Measurements from ENCODE around the gene ETFB. TPM values are rescaled to one million over a fixed set of nuclear protein-coding genes. Genes with fewer than 3 reads are reported as not detected.

ETFB gene
- polyA plus RNA-seq, 4 donors: 110 to 172 (median 124) TPM

GRCh38 chr19:51331193-51331592 is 35.0 kb downstream of the ETFB start:
- no peak for DNase-seq (ENCODE audit: low read depth in 4 of 4, low spot score in 3 of 4)

- no peak for DNase-seq (ENCODE audit: low read depth in 4 of 4, low spot score in 3 of 4)
These were observed 35.8 kb downstream of the ETFB start for GRCh38 chr19:51330366-51330765.

GRCh38 chr19:51329411-51329810 is 36.8 kb downstream of the ETFB start:
- no peak for DNase-seq (ENCODE audit: low read depth in 4 of 4, low spot score in 3 of 4)

- peak in 2 of 4 donors; percentile 24 to 36 for DNase-seq (ENCODE audit: low read depth in 4 of 4, low spot score in 3 of 4)
These were observed 38.9 kb downstream of the ETFB start for GRCh38 chr19:51327066-51328001.

GRCh38 chr19:51326216-51327065 is 39.7 kb downstream of the ETFB start:
- DNase-seq (ENCODE audit: low read depth in 4 of 4, low spot score in 3 of 4): no peak

- DNase-seq (ENCODE audit: low read depth in 4 of 4, low spot score in 3 of 4): no peak
These were observed 40.8 kb downstream of the ETFB start for GRCh38 chr19:51325161-51325976.

- DNase-seq (ENCODE audit: low read depth in 4 of 4, low spot score in 3 of 4): no peak
These were observed 42.1 kb downstream of the ETFB start for GRCh38 chr19:51324167-51324481.

GRCh38 chr19:51323481-51324166 is 42.6 kb downstream of the ETFB start:
- DNase-seq (ENCODE audit: low read depth in 4 of 4, low spot score in 3 of 4): no peak

GRCh38 chr19:51321799-51322198 is 44.4 kb downstream of the ETFB start:
- DNase-seq (ENCODE audit: low read depth in 4 of 4, low spot score in 3 of 4): no peak

- peak in 2 of 4 donors; percentile 18 to 37 for DNase-seq (ENCODE audit: low read depth in 4 of 4, low spot score in 3 of 4)
These were observed 45.9 kb downstream of the ETFB start for GRCh38 chr19:51320280-51320657.

- no peak for DNase-seq (ENCODE audit: low read depth in 4 of 4, low spot score in 3 of 4)
These were observed 46.4 kb downstream of the ETFB start for GRCh38 chr19:51319649-51320279.

- no peak for DNase-seq (ENCODE audit: low read depth in 4 of 4, low spot score in 3 of 4)
These were observed 47.2 kb downstream of the ETFB start for GRCh38 chr19:51318687-51319648.

- no peak for DNase-seq (ENCODE audit: low read depth in 4 of 4, low spot score in 3 of 4)
These were observed 48.2 kb downstream of the ETFB start for GRCh38 chr19:51317968-51318367.

- DNase-seq (ENCODE audit: low read depth in 4 of 4, low spot score in 3 of 4): no peak
These were observed 48.8 kb downstream of the ETFB start for GRCh38 chr19:51317376-51317775.

GRCh38 chr19:51316688-51317087 is 49.5 kb downstream of the ETFB start:
- no peak for DNase-seq (ENCODE audit: low read depth in 4 of 4, low spot score in 3 of 4)

- no peak for DNase-seq (ENCODE audit: low read depth in 4 of 4, low spot score in 3 of 4)
These were observed 54.6 kb downstream of the ETFB start, which contains the start of gene IGLON5 for GRCh38 chr19:51311351-51312257. Gene IGLON5 (plus strand): TSS chr19:51311644. CDS start chr19:51311848, 204 bp downstream.

- no peak for DNase-seq (ENCODE audit: low read depth in 4 of 4, low spot score in 3 of 4)
These were observed 60.7 kb downstream of the ETFB start for GRCh38 chr19:51305479-51305878.

Measured in right renal pelvis (tissue), 4 donors.